Measurements from ENCODE around the gene SRD5A3. TPM values are rescaled to one million over a fixed set of nuclear protein-coding genes. Genes with fewer than 3 reads are reported as not detected.

Gene SRD5A3
- total RNA-seq, 1 donor = 13.0 TPM

GRCh38 chr4:55405073-55405472, 59.0 kb downstream of the SRD5A3 start:
- no peak overlapping the region for H2AFZ ChIP-seq (ENCODE audit: low read length)
- peaks cover 53% of the 10 kb centered on the region for H3K36me3 ChIP-seq (ENCODE audit: insufficient read depth, low read length)
- no peaks in the 10 kb centered on the region for H3K9me3 ChIP-seq (ENCODE audit: low read depth, low read length)
- peaks cover 91% of the 10 kb centered on the region for H3K79me2 ChIP-seq (ENCODE audit: insufficient read depth, low read length)
- DNase-seq (ENCODE audit: insufficient read length, low spot score, missing footprints) = no peak
- H4K20me1 ChIP-seq (ENCODE audit: insufficient read depth, low read length) = peaks cover 70% of the 10 kb centered on the region
- H3K4me2 ChIP-seq (ENCODE audit: insufficient read depth, low read length) = no peak overlapping the region
- no peak for TF ChIP-seq CTCF (IDR thresholded peaks at IDR 0.05; ENCODE audit: extremely low read depth, low read depth, low read length)
- peaks cover 30% of the 10 kb centered on the region for H3K4me1 ChIP-seq (ENCODE audit: insufficient read depth, low read length)
- H3K27ac ChIP-seq (ENCODE audit: low read depth, low read length) = no peak overlapping the region
- H3K27me3 ChIP-seq (ENCODE audit: insufficient read depth, low read length) = no peaks in the 10 kb centered on the region
- no peak overlapping the region for H3K4me3 ChIP-seq (ENCODE audit: insufficient read depth, low read length)

- no peak overlapping the region for H3K4me3 ChIP-seq (ENCODE audit: insufficient read depth, low read length)
- H3K9me3 ChIP-seq (ENCODE audit: low read depth, low read length) = no peaks in the 10 kb centered on the region
- H3K27ac ChIP-seq (ENCODE audit: low read depth, low read length) = peak overlapping the region; percentile 41
- peaks cover 47% of the 10 kb centered on the region for H3K36me3 ChIP-seq (ENCODE audit: insufficient read depth, low read length)
- H3K27me3 ChIP-seq (ENCODE audit: insufficient read depth, low read length) = no peaks in the 10 kb centered on the region
- H2AFZ ChIP-seq (ENCODE audit: low read length) = no peak overlapping the region
- H3K4me2 ChIP-seq (ENCODE audit: insufficient read depth, low read length) = no peak overlapping the region
- DNase-seq (ENCODE audit: insufficient read length, low spot score, missing footprints) = no peak
- TF ChIP-seq CTCF (IDR thresholded peaks at IDR 0.05; ENCODE audit: extremely low read depth, low read depth, low read length) = no peak
- peaks cover 69% of the 10 kb centered on the region for H4K20me1 ChIP-seq (ENCODE audit: insufficient read depth, low read length)
- H3K4me1 ChIP-seq (ENCODE audit: insufficient read depth, low read length) = peaks cover 35% of the 10 kb centered on the region
- H3K79me2 ChIP-seq (ENCODE audit: insufficient read depth, low read length) = peaks cover 93% of the 10 kb centered on the region
Measured at GRCh38 chr4:55406545-55406944, 60.5 kb downstream of the SRD5A3 start.

GRCh38 chr4:55407119-55407518, 61.1 kb downstream of the SRD5A3 start:
- H3K9me3 ChIP-seq (ENCODE audit: low read depth, low read length) = no peaks in the 10 kb centered on the region
- H4K20me1 ChIP-seq (ENCODE audit: insufficient read depth, low read length) = peaks cover 73% of the 10 kb centered on the region
- peaks cover 35% of the 10 kb centered on the region for H3K4me1 ChIP-seq (ENCODE audit: insufficient read depth, low read length)
- no peak for TF ChIP-seq CTCF (IDR thresholded peaks at IDR 0.05; ENCODE audit: extremely low read depth, low read depth, low read length)
- peaks cover 96% of the 10 kb centered on the region for H3K79me2 ChIP-seq (ENCODE audit: insufficient read depth, low read length)
- H3K4me2 ChIP-seq (ENCODE audit: insufficient read depth, low read length) = no peak overlapping the region
- H3K4me3 ChIP-seq (ENCODE audit: insufficient read depth, low read length) = no peak overlapping the region
- peak overlapping the region; percentile 41 for H3K27ac ChIP-seq (ENCODE audit: low read depth, low read length)
- no peaks in the 10 kb centered on the region for H3K27me3 ChIP-seq (ENCODE audit: insufficient read depth, low read length)
- no peak overlapping the region for H2AFZ ChIP-seq (ENCODE audit: low read length)
- H3K36me3 ChIP-seq (ENCODE audit: insufficient read depth, low read length) = peaks cover 51% of the 10 kb centered on the region
- DNase-seq (ENCODE audit: insufficient read length, low spot score, missing footprints) = no peak

GRCh38 chr4:55407764-55408163, 61.7 kb downstream of the SRD5A3 start:
- no peaks in the 10 kb centered on the region for H3K9me3 ChIP-seq (ENCODE audit: low read depth, low read length)
- no peak overlapping the region for H3K4me3 ChIP-seq (ENCODE audit: insufficient read depth, low read length)
- no peak overlapping the region for H3K4me2 ChIP-seq (ENCODE audit: insufficient read depth, low read length)
- H4K20me1 ChIP-seq (ENCODE audit: insufficient read depth, low read length) = peaks cover 73% of the 10 kb centered on the region
- peaks cover 51% of the 10 kb centered on the region for H3K36me3 ChIP-seq (ENCODE audit: insufficient read depth, low read length)
- H3K27ac ChIP-seq (ENCODE audit: low read depth, low read length) = no peak overlapping the region
- H2AFZ ChIP-seq (ENCODE audit: low read length) = no peak overlapping the region
- H3K27me3 ChIP-seq (ENCODE audit: insufficient read depth, low read length) = no peaks in the 10 kb centered on the region
- peaks cover 35% of the 10 kb centered on the region for H3K4me1 ChIP-seq (ENCODE audit: insufficient read depth, low read length)
- peaks cover 98% of the 10 kb centered on the region for H3K79me2 ChIP-seq (ENCODE audit: insufficient read depth, low read length)
- no peak for TF ChIP-seq CTCF (IDR thresholded peaks at IDR 0.05; ENCODE audit: extremely low read depth, low read depth, low read length)
- no peak for DNase-seq (ENCODE audit: insufficient read length, low spot score, missing footprints)

Measured in osteoblast (primary cell).